Measurements from ENCODE around the gene BANK1.

The BANK1 gene, protein sequence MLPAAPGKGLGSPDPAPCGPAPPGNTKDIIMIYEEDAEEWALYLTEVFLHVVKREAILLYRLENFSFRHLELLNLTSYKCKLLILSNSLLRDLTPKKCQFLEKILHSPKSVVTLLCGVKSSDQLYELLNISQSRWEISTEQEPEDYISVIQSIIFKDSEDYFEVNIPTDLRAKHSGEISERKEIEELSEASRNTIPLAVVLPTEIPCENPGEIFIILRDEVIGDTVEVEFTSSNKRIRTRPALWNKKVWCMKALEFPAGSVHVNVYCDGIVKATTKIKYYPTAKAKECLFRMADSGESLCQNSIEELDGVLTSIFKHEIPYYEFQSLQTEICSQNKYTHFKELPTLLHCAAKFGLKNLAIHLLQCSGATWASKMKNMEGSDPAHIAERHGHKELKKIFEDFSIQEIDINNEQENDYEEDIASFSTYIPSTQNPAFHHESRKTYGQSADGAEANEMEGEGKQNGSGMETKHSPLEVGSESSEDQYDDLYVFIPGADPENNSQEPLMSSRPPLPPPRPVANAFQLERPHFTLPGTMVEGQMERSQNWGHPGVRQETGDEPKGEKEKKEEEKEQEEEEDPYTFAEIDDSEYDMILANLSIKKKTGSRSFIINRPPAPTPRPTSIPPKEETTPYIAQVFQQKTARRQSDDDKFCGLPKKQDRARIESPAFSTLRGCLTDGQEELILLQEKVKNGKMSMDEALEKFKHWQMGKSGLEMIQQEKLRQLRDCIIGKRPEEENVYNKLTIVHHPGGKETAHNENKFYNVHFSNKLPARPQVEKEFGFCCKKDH

DNA sequence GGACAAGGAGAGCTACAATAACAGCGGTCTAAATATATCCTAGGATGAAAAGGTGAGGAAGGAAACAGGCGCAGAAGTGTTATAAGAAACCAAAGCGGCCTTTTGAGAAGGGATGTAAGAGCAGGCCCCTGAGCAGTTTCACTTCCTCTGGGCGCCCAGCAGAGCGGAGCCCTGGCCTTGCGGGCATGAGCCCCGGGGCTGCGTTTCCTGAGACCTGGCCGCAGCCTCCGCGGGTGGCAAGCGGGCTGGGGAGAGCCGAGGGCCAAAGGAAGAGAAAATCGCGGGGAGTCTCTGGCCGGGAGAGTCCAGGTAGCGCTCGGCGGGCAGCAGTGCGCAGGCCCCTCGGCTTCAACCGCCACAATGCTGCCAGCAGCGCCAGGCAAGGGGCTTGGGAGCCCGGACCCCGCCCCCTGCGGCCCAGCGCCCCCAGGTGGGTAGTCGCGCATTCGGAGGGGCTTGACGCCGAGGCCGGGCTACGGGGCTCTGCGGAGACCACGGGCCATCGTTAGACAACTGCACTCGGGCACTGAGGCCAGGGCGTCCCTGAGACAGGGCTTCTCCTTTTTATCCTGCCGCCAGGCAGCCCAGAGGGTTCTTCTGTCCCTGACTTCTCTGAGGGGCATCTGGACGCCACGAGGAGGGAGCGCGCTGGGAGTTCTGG lies at the start of gene BANK1:
TSS of gene BANK1 (plus strand) at position 210 of the 661 bp plus-strand sequence. CDS start at position 361, 151 bp downstream.
- DNase-seq (ENCODE audit: low spot score): peak; percentile 46

- DNase-seq (ENCODE audit: low spot score): no peak
Measured at GRCh38 chr4:101753721-101754120, 36.8 kb upstream of the BANK1 start.

DNA sequence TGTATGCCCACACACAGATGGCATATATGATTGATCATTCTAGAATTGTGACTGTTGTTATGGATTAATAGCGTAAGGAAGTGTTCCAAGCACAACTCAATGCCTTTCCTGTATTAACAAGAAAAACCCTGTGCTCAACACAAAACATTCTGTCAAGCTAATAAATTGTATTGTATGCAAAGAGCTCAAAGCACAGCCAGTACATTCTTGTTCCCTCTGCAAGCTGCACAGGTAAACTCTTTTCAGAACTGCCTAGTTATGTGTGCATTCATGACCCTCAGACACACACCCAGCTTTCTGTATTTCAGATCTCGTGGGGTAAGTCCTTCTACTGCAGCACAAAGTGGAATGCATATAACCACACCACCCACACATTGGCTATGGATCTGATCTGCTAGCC lies 34.3 kb upstream of the BANK1 start:
- DNase-seq (ENCODE audit: low spot score): no peak

GRCh38 chr4:101761405-101761804 lies 29.1 kb upstream of the BANK1 start:
- DNase-seq (ENCODE audit: low spot score): no peak

DNA sequence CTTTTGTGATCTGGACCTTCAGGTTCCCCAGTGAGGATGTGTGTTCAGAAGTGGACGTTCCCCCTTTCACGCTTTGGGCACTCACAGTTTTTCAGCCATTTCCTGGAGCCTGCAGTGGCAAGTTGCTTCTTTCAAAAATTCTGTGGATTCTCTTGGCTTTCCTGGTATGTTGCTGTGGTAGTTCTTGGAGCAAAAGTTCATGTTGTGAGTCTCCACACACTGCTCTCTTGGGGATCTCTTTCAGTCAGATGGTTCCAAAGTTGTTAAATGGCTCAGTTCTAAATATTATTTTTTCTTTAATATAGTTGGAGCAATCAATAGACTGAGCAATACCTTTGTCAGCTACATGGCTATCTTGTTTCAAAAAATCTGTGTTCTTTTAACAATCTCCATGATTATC lies 28.5 kb upstream of the BANK1 start:
- DNase-seq (ENCODE audit: low spot score): no peak

DNA sequence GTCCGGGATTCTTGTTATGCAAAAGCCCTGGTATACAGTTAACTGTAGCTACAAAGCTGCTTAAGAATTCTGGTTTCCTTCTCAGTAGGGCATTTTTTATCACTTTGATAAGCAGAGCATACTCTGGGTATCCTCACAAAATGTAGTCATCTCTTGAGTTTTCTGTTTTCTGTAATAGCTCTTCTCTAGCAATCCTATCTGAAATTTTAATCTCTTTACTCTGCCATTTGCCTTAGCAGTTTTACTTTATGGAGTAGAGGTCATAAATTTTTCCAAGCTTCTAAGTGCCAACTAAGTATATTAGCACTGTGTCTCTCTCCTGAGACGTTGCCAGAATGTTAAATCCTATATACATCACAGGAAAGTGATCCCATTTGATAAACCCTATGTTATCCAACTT lies 28.0 kb upstream of the BANK1 start:
- DNase-seq (ENCODE audit: low spot score): no peak

- DNase-seq (ENCODE audit: low spot score): no peak
Measured at GRCh38 chr4:101763576-101763975, 27.0 kb upstream of the BANK1 start.

- no peak for DNase-seq (ENCODE audit: low spot score)
Measured at GRCh38 chr4:101774807-101775206, 15.7 kb upstream of the BANK1 start.

DNA sequence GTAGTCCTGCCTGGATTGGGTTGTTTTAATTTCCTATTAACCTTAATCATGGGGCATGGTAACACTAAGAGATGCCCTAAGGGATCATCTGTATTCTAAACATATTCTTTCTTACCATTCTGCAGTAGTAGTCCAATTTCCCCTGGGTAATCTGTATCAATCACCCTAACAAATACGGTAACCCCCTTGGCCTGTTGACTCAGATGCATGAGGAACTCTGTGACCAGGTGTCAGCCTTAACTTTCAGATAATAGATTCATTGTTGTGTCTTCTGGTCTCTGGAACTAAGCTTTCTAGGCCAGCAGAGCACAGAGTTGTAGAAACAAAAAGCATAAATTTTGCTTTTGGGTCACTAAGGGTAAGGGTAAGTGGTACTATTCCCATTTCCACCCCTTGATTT lies 13.1 kb upstream of the BANK1 start:
- DNase-seq (ENCODE audit: low spot score): no peak

DNA sequence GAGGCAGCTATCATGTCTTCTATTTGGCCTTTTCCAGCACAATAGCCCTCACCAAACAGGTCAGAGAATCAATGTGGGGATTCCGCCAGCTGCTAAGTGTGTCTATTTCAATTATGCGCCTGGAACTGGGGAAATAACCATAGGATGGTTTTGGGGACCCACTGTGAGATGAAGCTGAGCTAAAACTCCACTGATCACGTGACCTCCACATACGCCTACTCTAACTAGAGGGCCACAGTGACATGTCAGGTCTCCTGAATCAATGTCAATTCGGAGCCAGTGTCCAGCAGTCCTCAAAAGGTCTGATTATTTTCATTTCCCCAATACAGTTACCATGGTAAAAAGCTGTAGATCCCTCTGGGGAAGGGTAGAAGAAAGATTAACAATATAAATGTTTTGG lies 10.2 kb upstream of the BANK1 start:
- no peak for DNase-seq (ENCODE audit: low spot score)

GRCh38 chr4:101782546-101782945 lies 8.0 kb upstream of the BANK1 start:
- no peak for DNase-seq (ENCODE audit: low spot score)

GRCh38 chr4:101784957-101785356 lies 5.6 kb upstream of the BANK1 start:
- DNase-seq (ENCODE audit: low spot score): no peak

DNA sequence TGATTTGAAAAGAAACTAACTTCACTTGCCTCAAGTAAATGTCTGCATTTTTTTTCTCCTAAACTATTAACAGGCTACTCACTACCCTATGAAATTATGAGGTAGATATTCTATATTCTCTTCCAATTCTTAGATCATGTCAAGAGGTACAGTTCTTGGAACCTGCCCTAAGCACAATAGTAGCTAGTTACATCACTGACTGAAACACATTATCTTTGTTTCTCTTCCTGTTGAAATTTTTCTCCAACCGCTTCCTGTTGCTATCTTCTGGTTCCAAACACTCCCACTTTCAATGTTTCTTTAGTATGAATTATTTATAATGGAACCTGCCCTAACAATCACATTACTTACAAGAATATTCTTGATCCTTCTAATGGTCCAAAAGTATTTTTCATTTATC lies 5.0 kb upstream of the BANK1 start:
- DNase-seq (ENCODE audit: low spot score): no peak

DNA sequence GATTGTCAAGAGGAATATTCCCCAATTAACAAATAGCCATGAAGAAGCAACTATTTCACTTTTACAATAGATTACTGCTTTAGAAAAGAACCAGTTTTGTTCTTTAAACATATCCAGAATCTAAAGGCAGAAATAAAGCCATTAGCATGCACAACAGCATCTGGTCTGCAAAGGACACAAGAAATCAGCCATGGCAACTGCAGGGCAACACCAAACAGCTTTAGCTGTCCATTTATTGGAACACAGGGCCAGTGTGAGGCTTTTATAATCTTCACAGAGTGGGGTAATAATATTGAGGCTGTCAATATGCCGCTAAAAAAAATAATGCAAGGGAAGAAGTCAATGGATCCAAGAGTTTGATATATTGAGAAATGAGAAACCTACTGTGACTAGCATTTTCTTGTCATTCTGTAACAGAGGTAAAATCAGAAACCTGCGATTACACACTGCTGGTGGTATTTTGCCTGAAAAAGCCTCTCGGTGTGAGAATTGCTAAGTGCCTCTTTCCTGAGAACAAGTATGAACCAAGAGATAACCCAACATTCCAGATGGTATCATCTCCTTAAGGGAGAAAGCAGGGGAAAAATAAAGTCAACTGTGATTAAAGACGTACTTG lies 2.7 kb upstream of the BANK1 start:
- DNase-seq (ENCODE audit: low spot score): no peak

GRCh38 chr4:101791182-101791558 lies 640 bp downstream of the BANK1 start:
- no peak for DNase-seq (ENCODE audit: low spot score)

- no peak for DNase-seq (ENCODE audit: low spot score)
Measured at GRCh38 chr4:101792056-101792590, 1.6 kb downstream of the BANK1 start.

- no peak for DNase-seq (ENCODE audit: low spot score)
Measured at GRCh38 chr4:101793397-101793796, 2.9 kb downstream of the BANK1 start.

GRCh38 chr4:101794806-101795205 lies 4.3 kb downstream of the BANK1 start:
- DNase-seq (ENCODE audit: low spot score): no peak

DNA sequence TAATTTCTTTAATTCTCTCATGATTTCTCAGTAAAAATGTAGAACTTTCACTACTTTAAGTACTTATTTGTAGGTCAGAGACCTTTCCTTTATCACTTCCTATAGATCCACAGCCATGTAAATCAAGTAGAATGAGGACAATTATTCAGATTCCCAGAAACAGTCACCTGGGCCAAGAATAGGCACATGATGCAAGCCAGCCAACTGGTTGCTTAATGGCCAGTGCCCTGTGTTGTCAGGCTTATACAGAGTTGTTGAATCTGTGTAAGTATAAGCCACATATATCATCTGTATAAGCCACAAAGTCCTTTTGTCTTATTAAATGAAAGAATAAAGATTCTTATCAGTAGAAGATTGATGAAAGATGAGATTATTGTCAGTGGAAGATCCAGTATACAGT lies 5.2 kb downstream of the BANK1 start:
- no peak for DNase-seq (ENCODE audit: low spot score)

DNA sequence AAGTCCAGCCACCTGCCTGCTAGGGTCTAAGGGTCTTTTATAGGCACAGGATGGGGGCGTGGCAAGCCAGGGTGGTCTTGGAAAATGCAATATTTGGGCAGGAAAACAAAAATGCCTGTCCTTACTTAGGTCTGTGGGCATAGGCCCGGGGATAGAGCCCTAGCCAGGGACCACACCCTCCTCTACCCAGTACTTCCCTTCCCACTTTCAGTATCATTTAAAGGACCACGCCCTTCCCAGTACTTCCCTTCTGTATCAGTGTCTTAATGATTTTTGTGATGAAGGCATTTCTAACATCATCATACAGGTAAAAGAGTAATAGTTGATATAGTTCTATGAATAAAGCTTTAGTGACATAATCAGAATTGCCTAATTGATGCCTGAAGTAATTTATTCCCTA lies 11.4 kb downstream of the BANK1 start:
- DNase-seq (ENCODE audit: low spot score): no peak

DNA sequence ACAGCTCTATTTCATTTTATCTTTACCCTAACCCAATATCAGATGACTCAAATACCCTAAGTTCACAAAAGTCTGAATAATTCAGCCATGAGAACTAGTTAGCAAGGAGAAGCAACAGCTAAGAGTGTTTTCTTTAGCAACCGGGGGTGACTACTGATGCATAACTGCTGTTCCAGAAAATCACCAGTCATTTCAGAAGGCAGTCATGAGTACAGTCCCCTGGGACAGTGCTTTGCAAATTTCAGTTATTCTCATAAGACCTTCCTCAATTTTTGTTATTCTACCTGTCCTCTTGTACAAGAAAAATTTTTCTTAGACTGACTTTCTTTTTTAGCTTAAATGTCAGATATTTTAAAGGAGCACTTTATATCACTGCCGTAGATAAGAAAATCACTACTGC lies 16.4 kb downstream of the BANK1 start:
- no peak for DNase-seq (ENCODE audit: low spot score)

GRCh38 chr4:101807351-101807750 lies 16.8 kb downstream of the BANK1 start:
- no peak for DNase-seq (ENCODE audit: low spot score)

Data from globus pallidus (tissue), 1 donor.